HepG2 (cell line): ENCODE results near the gene COQ3. TPM values are rescaled to one million over a fixed set of nuclear protein-coding genes. Genes with fewer than 3 reads are reported as not detected.

Experiments
- ATAC-seq: fragments of 200-7000 bp; cut with Tn5 transposase; 3 replicates; pipeline ENCODE4 v1.9.1; 2020; ENCODE audit warnings: mild to moderate bottlenecking, moderate library complexity
- BruUV-seq: library from RNA; stranded (reverse); fragments of 400-500 nt; replicated peaks from 2 replicates; lab custom pipeline; 2021; lab: Mats Ljungman, UMichigan
- CTCF ChIA-PET: fragments of 300-600 bp; formaldehyde crosslinking; extraction: SDS; loops from one replicate; lab custom pipeline; 2021; ENCODE audit warnings: low total read pairs, inconsistent platforms, low intra/inter-chr PET ratio; lab: Yijun Ruan, JAX
- POLR2A ChIA-PET: fragments of 350-600 bp; sonication (Branson Sonifier 250); formaldehyde crosslinking; loops from one replicate; lab custom pipeline; 2020; ENCODE audit warnings: antibody characterized with exemption, inconsistent platforms; lab: Yijun Ruan, JAX
- DNase-seq: peaks from one replicate; pipeline ENCODE4 v3.0.0-alpha.2; 2015; ENCODE audit warnings: low spot score
- FAIRE-seq: peaks from 3 replicates; lab custom pipeline; 2011; peaks lifted over from hg19 to GRCh38; lab: Jason Lieb, UNC
- H2AFZ ChIP-seq: one replicate; pipeline ENCODE4 v1.6.1; 2011; ENCODE audit warnings: low read length, inconsistent platforms
- H3K27ac ChIP-seq: fragments of 300-600 bp; 3 replicates; pipeline ENCODE4 v1.8.0; 2011; ENCODE audit warnings: mixed run types, mild to moderate bottlenecking, mixed read lengths, low read length, inconsistent platforms; ENCODE audit not compliant: insufficient read depth; ENCODE audit errors: extremely low read length
- H3K27me3 ChIP-seq, 2 experiments: fragments of 200-600 bp in 1 of 2; 2 replicates in 1 of 2; 3 replicates in 1 of 2; pipeline versions ENCODE4 v1.6.0 to v1.8.0; 2011; ENCODE audit warnings: low read length in 2 of 2, mild to moderate bottlenecking in 2 of 2, moderate library complexity in 2 of 2, inconsistent platforms in 1 of 2; ENCODE audit not compliant: insufficient read depth in 2 of 2, control insufficient read depth in 1 of 2
- H3K36me3 ChIP-seq, 2 experiments: fragments of 200-600 bp in 1 of 2; replicated peaks in 1 of 2; 2 replicates in 1 of 2; 3 replicates in 1 of 2; pipeline versions ENCODE4 v1.5.1 to v1.8.0; 2011; ENCODE audit warnings: low read length in 2 of 2, inconsistent platforms in 1 of 2; ENCODE audit not compliant: insufficient read depth in 2 of 2, control insufficient read depth in 1 of 2
- H3K4me1 ChIP-seq: 2 replicates; pipeline ENCODE4 v1.5.1; 2012; ENCODE audit warnings: low read length, inconsistent platforms; ENCODE audit not compliant: insufficient read depth
- H3K4me2 ChIP-seq: 2 replicates; pipeline ENCODE4 v1.6.0; 2011; ENCODE audit warnings: low read depth, low read length, inconsistent platforms
- H3K4me3 ChIP-seq, 3 experiments: fragments of 200-600 bp in 1 of 3; sonication (generic), shearing (Covaris generic) in 1 of 3; replicated peaks in 1 of 3; 2 replicates each; pipeline ENCODE4 v1.5.1; 2011 to 2016; ENCODE audit warnings: low read length in 3 of 3, inconsistent platforms in 2 of 3, low read depth in 2 of 3, mild to moderate bottlenecking in 2 of 3, control low read depth in 1 of 3, mixed read lengths in 1 of 3; ENCODE audit not compliant: insufficient read depth in 1 of 3
- H3K79me2 ChIP-seq: one replicate; pipeline ENCODE4 v1.6.1; 2011; ENCODE audit warnings: low read length, inconsistent platforms; ENCODE audit not compliant: insufficient read depth
- H3K9ac ChIP-seq: 2 replicates; pipeline ENCODE4 v1.6.0; 2011; ENCODE audit warnings: mild to moderate bottlenecking, low read depth, low read length, inconsistent platforms; ENCODE audit not compliant: insufficient read depth
- H3K9me3 ChIP-seq: 2 replicates; pipeline ENCODE4 v1.5.1; 2012; ENCODE audit warnings: mild to moderate bottlenecking, low read length
- H4K20me1 ChIP-seq: 2 replicates; pipeline ENCODE4 v1.6.0; 2011; ENCODE audit warnings: inconsistent platforms, mild to moderate bottlenecking, low read length, moderate library complexity; ENCODE audit not compliant: insufficient read depth
- ARID2 ChIP-seq: sonication (generic); formaldehyde crosslinking; IDR thresholded peaks from 2 replicates; pipeline ENCODE4 v1.8.1; 2022; ENCODE audit warnings: mild to moderate bottlenecking, missing genetic modification reagents, borderline replicate concordance
- GLMP ChIP-seq: sonication (generic); formaldehyde crosslinking; IDR thresholded peaks from 2 replicates; pipeline ENCODE4 v1.9.0; 2021; ENCODE audit warnings: missing genetic modification reagents, mild to moderate bottlenecking, borderline replicate concordance
- GTF3A ChIP-seq: sonication (generic); formaldehyde crosslinking; conservative IDR thresholded peaks from 2 replicates; pipeline ENCODE4 v1.4.0; 2020; ENCODE audit warnings: mild to moderate bottlenecking, missing genetic modification reagents
- MAFK ChIP-seq, 2 experiments: IDR thresholded peaks in 1 of 2; conservative IDR thresholded peaks in 1 of 2; 2 replicates each; pipeline ENCODE4 v1.6.1; 2011; ENCODE audit warnings: improper control_type of control experiment in 2 of 2, low read length in 2 of 2
- MBNL3 ChIP-seq: fragments of 250-450 bp; sonication (Bioruptor Pico); conservative IDR thresholded peaks from 2 replicates; pipeline ENCODE4 v1.8.0; 2022; ENCODE audit warnings: mild to moderate bottlenecking, inconsistent platforms
- ZNF407 ChIP-seq: sonication (generic); formaldehyde crosslinking; IDR thresholded peaks from one replicate; pipeline ENCODE4 v1.5.1; 2020; ENCODE audit warnings: mild to moderate bottlenecking, missing genetic modification reagents; ENCODE audit errors: not compliant biosample characterization
- ZNF761 ChIP-seq: sonication (generic); formaldehyde crosslinking; conservative IDR thresholded peaks from 2 replicates; pipeline ENCODE4 v1.4.0; 2020; ENCODE audit warnings: mild to moderate bottlenecking, missing genetic modification reagents
- in situ Hi-C: cut with HindIII; loops from 2 replicates; pipeline ENCODE4 v1.10.0; 2017; ENCODE audit warnings: low pct_unique_long_range_greater_than_20kb; ENCODE audit not compliant: extremely low pct_ligation_motif_present
- intact Hi-C: fragments of 100-400 bp; cut with micrococcal nuclease; formaldehyde crosslinking; loops from one replicate; pipeline ENCODE4 v1.10.0; 2022; ENCODE audit not compliant: unreplicated experiment
- polyA plus RNA-seq, 8 experiments: library from polyadenylated mRNA; depleted of rRNA in 3 of 8; stranded (reverse) in 7 of 8; unstranded in 1 of 8; fragments of >200 nt; fragmentation: Illumina TruSeq in 4 of 8; extraction: Trizol in 4 of 8; gene quantifications; 2 replicates each; pipeline versions ENCODE4 v1.2.1 to v1.2.3, GENCODE V29; 2011 to 2016; ENCODE audit warnings: low read depth in 4 of 8, missing spikeins in 1 of 8, mixed read lengths in 1 of 8; ENCODE audit not compliant: insufficient read depth in 1 of 8
- total RNA-seq, 5 experiments: library from RNA; depleted of rRNA; stranded (reverse); fragments of >200 nt; fragmentation: Illumina TruSeq; extraction: Trizol; gene quantifications; 2 replicates each; pipeline ENCODE4 v1.2.3, GENCODE V29; 2016; ENCODE audit warnings: low read depth in 1 of 5

The COQ3 gene
- total and polyA plus RNA-seq, 2 of the 13 experiments (the other 11 are each of a cell fraction or from before 2014, with no cell fraction given): 5.3 to 20.5 TPM

DNA sequence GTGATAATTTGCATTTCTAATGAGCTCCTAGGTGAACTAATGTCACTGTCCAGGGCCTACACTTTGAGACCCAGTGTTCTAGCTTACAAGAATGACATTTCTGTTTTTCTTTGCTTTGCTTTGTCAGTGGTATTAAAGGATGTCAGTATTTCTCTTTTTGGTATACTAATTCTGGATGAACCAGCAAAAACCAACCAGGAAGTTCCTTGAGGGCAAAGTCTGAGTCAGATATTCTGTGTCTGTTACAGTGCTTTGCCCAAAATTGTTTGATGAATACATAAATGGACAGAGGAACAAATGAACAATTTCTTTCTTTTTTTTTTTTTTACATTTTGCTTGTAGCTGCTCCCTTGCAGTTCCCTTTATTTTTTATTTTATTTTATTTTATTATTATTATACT is 15.4 kb downstream of the COQ3 start:
- FAIRE-seq (no peak), ATAC-seq (no peak), DNase-seq (no peak)
- ChIA-PET CTCF (no interaction called here), POLR2A (no interaction called here)
- no peaks in the 10 kb centered on the region for H3K36me3 ChIP-seq
- no peak overlapping the region for H2AFZ ChIP-seq
- intact Hi-C loops: no loop called here
- H3K4me3 ChIP-seq: no peak overlapping the region
- no peaks in the 10 kb centered on the region for H3K4me1 ChIP-seq
- no TSS peak for BruUV-seq
- H3K9ac ChIP-seq: no peak overlapping the region
- H3K4me2 ChIP-seq: no peak overlapping the region
- no peaks in the 10 kb centered on the region for H3K79me2 ChIP-seq
- H3K27ac ChIP-seq: no peak overlapping the region
- no peaks in the 10 kb centered on the region for H3K27me3 ChIP-seq
- no peaks in the 10 kb centered on the region for H3K9me3 ChIP-seq
- H4K20me1 ChIP-seq: no peaks in the 10 kb centered on the region
- in situ Hi-C loops: no loop called here
- TF ChIP-seq ZNF407 (CRISPR knock-in tag) (no peak), MAFK (conservative IDR thresholded peaks at IDR 0.05 in 1 of 2, IDR thresholded peaks at IDR 0.05 in 1 of 2; ENCODE audit: low read length in 2 of 2) (no peak), MBNL3 (no peak), GLMP (CRISPR knock-in tag) (no peak), ARID2 (CRISPR knock-in tag) (no peak), GTF3A (CRISPR knock-in tag) (no peak), ZNF761 (CRISPR knock-in tag) (no peak)
